22Rv1 (cell line): ENCODE results near the gene GAB4.

Experiments used
- CTCF ChIP-seq: fragments of 450-650 bp; IDR thresholded peaks from 2 replicates; pipeline ENCODE4 v1.5.1; 2017; ENCODE audit warnings: mild to moderate bottlenecking
- ZFX ChIP-seq: fragments of 450-650 bp; IDR thresholded peaks from 2 replicates; pipeline ENCODE4 v1.6.1; 2017; ENCODE audit warnings: antibody characterized with exemption, borderline replicate concordance

- TF ChIP-seq CTCF (peak; percentile 87), ZFX (no peak)
Measured at GRCh38 chr22:16917144-16918003, 90.6 kb downstream of the GAB4 start.
